KMS-11 (cell line): Measurements from ENCODE around the gene AGAP2.

Experiments used
- H2AFZ ChIP-seq: fragments of 200-600 bp; sonication (generic); 2 replicates; pipeline ENCODE4 v1.6.1; 2016; ENCODE audit warnings: antibody characterized with exemption, mixed run types, low read depth
- H3K27ac ChIP-seq: fragments of 200-600 bp; sonication (generic); 2 replicates; pipeline ENCODE4 v1.6.1; 2016; ENCODE audit warnings: mild to moderate bottlenecking, mixed run types
- H3K27me3 ChIP-seq: fragments of 200-600 bp; sonication (generic); 2 replicates; pipeline ENCODE4 v1.6.1; 2017; ENCODE audit warnings: mild to moderate bottlenecking, low read depth, mixed run types, moderate library complexity; ENCODE audit not compliant: insufficient read depth
- H3K36me3 ChIP-seq: fragments of 200-600 bp; sonication (generic); 2 replicates; pipeline ENCODE4 v1.6.1; 2017; ENCODE audit warnings: mild to moderate bottlenecking, mixed run types; ENCODE audit not compliant: insufficient read depth
- H3K4me1 ChIP-seq: fragments of 200-600 bp; sonication (generic); 2 replicates; pipeline ENCODE4 v1.6.1; 2016; ENCODE audit warnings: mild to moderate bottlenecking, low read depth, mixed run types; ENCODE audit not compliant: poor library complexity, severe bottlenecking
- H3K4me2 ChIP-seq: fragments of 200-600 bp; sonication (generic); 2 replicates; pipeline ENCODE4 v1.7.0; 2016; ENCODE audit warnings: mild to moderate bottlenecking, mixed run types
- H3K4me3 ChIP-seq: fragments of 200-600 bp; sonication (generic); IDR thresholded peaks from 2 replicates; pipeline ENCODE4 v1.6.1; 2017; ENCODE audit warnings: low read depth, low read length, mixed read lengths; ENCODE audit not compliant: insufficient read depth
- H3K79me2 ChIP-seq: fragments of 200-600 bp; sonication (generic); 2 replicates; pipeline ENCODE4 v1.6.1; 2016; ENCODE audit warnings: low read depth, mixed run types; ENCODE audit not compliant: insufficient read depth
- H3K9ac ChIP-seq: fragments of 200-600 bp; sonication (generic); 2 replicates; pipeline ENCODE4 v1.6.1; 2016; ENCODE audit warnings: mild to moderate bottlenecking, mixed run types
- H4K20me1 ChIP-seq: fragments of 200-600 bp; sonication (generic); 2 replicates; pipeline ENCODE4 v1.6.1; 2016; ENCODE audit warnings: mild to moderate bottlenecking, mixed run types; ENCODE audit not compliant: insufficient read depth
- CTCF ChIP-seq: fragments of 200-600 bp; sonication (generic); conservative IDR thresholded peaks from 2 replicates; pipeline ENCODE4 v1.6.1; 2017; ENCODE audit warnings: low read depth, mild to moderate bottlenecking, antibody characterized with exemption, low read length, moderate library complexity, mixed read lengths

Gene AGAP2

GRCh38 chr12:57771873-57772428 is 33.4 kb upstream of the AGAP2 start, which contains the start of gene METTL1:
Gene METTL1, minus strand, starts transcription at chr12:57772105. Its CDS starts 22 bp downstream, at chr12:57772083.
- Histone ChIP-seq H3K4me3 (peak within 1 kb of the TSS; percentile 94), H3K4me2 (peak within 1 kb of the TSS; percentile 97), H3K79me2 (peaks cover 16% of the 10 kb centered on the region; the same call in 1 of the 2 replicates), H2AFZ (peak within 1 kb of the TSS; percentile 95), H3K27me3 (no peaks in the 10 kb centered on the region), H3K27ac (peak within 1 kb of the TSS; percentile 93), H3K9ac (peak within 1 kb of the TSS; percentile 98), H3K4me1 (peaks cover 22% of the 10 kb centered on the region), H3K36me3 (no peaks in the 10 kb centered on the region; the same call in 1 of the 2 replicates), H4K20me1 (no peaks in the 10 kb centered on the region)
- no peak for TF ChIP-seq CTCF

- peak overlapping the region; percentile 98 for H3K9ac ChIP-seq
- H3K4me2 ChIP-seq, result peak overlapping the region; percentile 97
- H4K20me1 ChIP-seq, result no peaks in the 10 kb centered on the region
- H2AFZ ChIP-seq, result peak overlapping the region; percentile 95
- H3K27ac ChIP-seq, result peak overlapping the region; percentile 93
- H3K36me3 ChIP-seq, result no peaks in the 10 kb centered on the region; the same call in 1 of the 2 replicates
- no peaks in the 10 kb centered on the region for H3K27me3 ChIP-seq
- no peak for TF ChIP-seq CTCF
- H3K4me1 ChIP-seq, result peaks cover 22% of the 10 kb centered on the region
- peaks cover 16% of the 10 kb centered on the region; the same call in 1 of the 2 replicates for H3K79me2 ChIP-seq
- no peak overlapping the region for H3K4me3 ChIP-seq
Measured at GRCh38 chr12:57771236-57771872, 32.8 kb upstream of the AGAP2 start.

GRCh38 chr12:57770734-57771133 is 32.2 kb upstream of the AGAP2 start:
- Histone ChIP-seq H3K27me3 (peaks cover 1% of the 10 kb centered on the region), H3K4me2 (peak overlapping the region; percentile 97), H3K4me3 (no peak overlapping the region), H3K9ac (peak overlapping the region; percentile 98; the same call in 1 of the 2 replicates), H3K79me2 (peaks cover 16% of the 10 kb centered on the region; the same call in 1 of the 2 replicates), H2AFZ (no peak overlapping the region), H4K20me1 (no peaks in the 10 kb centered on the region), H3K4me1 (peaks cover 23% of the 10 kb centered on the region), H3K27ac (peak overlapping the region; percentile 93; the same call in 1 of the 2 replicates), H3K36me3 (no peaks in the 10 kb centered on the region; the same call in 1 of the 2 replicates)
- TF ChIP-seq CTCF, result no peak

DNA sequence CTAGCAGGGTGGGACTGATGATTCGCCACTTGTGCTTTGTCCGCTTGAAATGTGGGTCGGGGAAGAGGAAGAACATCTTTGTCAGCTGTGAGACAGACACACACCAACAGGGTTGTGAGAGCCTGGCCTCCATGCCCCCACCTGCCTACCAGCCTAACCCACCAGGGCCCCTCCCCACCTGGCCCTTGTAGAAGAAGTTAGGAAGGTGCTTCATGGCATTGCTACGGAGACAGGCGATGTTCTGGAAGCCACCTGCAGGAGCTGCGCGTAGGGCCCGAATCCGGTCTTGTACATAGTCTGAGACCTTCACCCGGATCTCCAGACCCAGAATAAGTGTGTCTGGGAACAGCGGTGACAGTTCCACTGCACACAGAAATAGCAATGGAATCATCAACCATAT is 31.1 kb upstream of the AGAP2 start:
- Histone ChIP-seq H3K4me3 (no peak overlapping the region), H3K9ac (no peak overlapping the region), H3K27ac (no peak overlapping the region), H3K36me3 (no peaks in the 10 kb centered on the region; the same call in 1 of the 2 replicates), H3K27me3 (peaks cover 13% of the 10 kb centered on the region), H2AFZ (no peak overlapping the region), H3K4me1 (peaks cover 29% of the 10 kb centered on the region), H3K79me2 (peaks cover 16% of the 10 kb centered on the region; the same call in 1 of the 2 replicates), H4K20me1 (no peaks in the 10 kb centered on the region), H3K4me2 (no peak overlapping the region)
- TF ChIP-seq CTCF, result no peak
